Measurements from ENCODE around the gene PRG3. TPM values are rescaled to one million over a fixed set of nuclear protein-coding genes. Genes with fewer than 3 reads are reported as not detected.

Gene PRG3
- total and polyA plus RNA-seq, 2 of the 4 experiments (the other 2 are of a cell fraction): not detected

DNA sequence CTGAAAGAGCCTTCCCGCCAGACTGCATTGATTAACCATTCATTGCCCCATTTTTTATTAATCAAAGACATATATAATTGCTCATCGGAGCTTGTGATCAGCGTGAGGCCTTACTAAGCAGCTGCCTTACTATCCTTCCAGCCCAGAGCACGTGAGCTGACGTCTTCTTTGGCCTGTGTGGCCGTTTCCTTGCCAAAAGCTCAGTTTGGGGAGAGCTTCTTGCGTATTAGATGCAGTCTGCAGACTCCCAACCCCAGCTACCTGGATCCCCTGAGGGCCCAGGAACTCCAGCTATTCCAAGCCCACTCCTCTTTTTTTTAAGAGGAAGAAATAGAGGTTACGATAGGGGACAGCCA is 46.8 kb upstream of the PRG3 start:
- peaks cover 18% of the 10 kb centered on the region for H3K9me1 ChIP-seq (ENCODE audit: insufficient read depth, low read length)
- H3K23ac ChIP-seq (ENCODE audit: low read depth, low read length): peak overlapping the region; percentile 37
- no TSS peak for BruUV-seq (replicated peaks)
- peaks cover 6 to 23% of the 10 kb centered on the region in 2 experiments; a peak in 3 of 4 replicates for H3K79me1 ChIP-seq (ENCODE audit: low read depth in 1 of 2, low read length in 2 of 2)
- no peak for TF ChIP-seq NFE2L2 (IDR thresholded peaks at IDR 0.05; ENCODE audit: low read depth, low read length)
- TF ChIP-seq BHLHE40 (IDR thresholded peaks at IDR 0.05; ENCODE audit: low read depth, low read length): peak; percentile 58; the same call in 1 of the 2 replicates
- TF ChIP-seq, protein P1, sequence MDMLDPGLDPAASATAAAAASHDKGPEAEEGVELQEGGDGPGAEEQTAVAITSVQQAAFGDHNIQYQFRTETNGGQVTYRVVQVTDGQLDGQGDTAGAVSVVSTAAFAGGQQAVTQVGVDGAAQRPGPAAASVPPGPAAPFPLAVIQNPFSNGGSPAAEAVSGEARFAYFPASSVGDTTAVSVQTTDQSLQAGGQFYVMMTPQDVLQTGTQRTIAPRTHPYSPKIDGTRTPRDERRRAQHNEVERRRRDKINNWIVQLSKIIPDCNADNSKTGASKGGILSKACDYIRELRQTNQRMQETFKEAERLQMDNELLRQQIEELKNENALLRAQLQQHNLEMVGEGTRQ (IDR thresholded peaks at IDR 0.05; ENCODE audit: low read depth, low read length): peak; percentile 35
- peak overlapping the region; percentile 36; the same call in 1 of the 2 replicates for H2AK5ac ChIP-seq (ENCODE audit: low read depth, low read length)
- peak overlapping the region; percentile 75; the same call in 2 of the 3 replicates for H2BK15ac ChIP-seq (ENCODE audit: low read depth, low read length)
- H2BK20ac ChIP-seq (ENCODE audit: low read depth, low read length): peak overlapping the region; percentile 1; the same call in 1 of the 2 replicates
- ChIA-PET CTCF (interaction anchor here (0.6 to 0.8 kb wide), 2 partner anchors 21 to 29 kb away, joined by 3 to 4 read pairs; no protein-coding TSS in a partner anchor), POLR2A (ENCODE audit: unreplicated experiment) (no interaction called here)
- H2BK120ac ChIP-seq (ENCODE audit: low read depth, low read length): peak overlapping the region; percentile 35
- peak overlapping the region; percentile 80; the same call in 1 of the 2 replicates for H3K9ac ChIP-seq (ENCODE audit: low read depth, low read length)
- dilution Hi-C loops (cut with HindIII; ENCODE audit: low sequenced_read_pairs, unreplicated experiment) (no loop called here), in situ Hi-C loops (cut with MboI; ENCODE audit: low sequenced_read_pairs) (no loop called here), intact Hi-C loops (cut with micrococcal nuclease) (no loop called here)
- no peak overlapping the region for H3K4me3 ChIP-seq (ENCODE audit: insufficient read depth, low read depth, low read length)
- peak overlapping the region; percentile 5; the same call in 1 of the 2 replicates for H3K14ac ChIP-seq (replicated peaks; ENCODE audit: low read depth, low read length)
- H3K36me3 ChIP-seq (ENCODE audit: control insufficient read depth, insufficient read depth, low read length): 0 out of 2 replicates have a peak, but pooled peaks cover 3% of the 10 kb centered on the region
- ATAC-seq (ENCODE audit: low read depth): no peak
- WGBS, 2 experiments (ENCODE audit: extremely low coverage in 2 of 2, insufficient read length in 1 of 2): 40% methylated on average over 1 of the region's 8 CpGs; no CpG with 5 or more reads in 1 of the 2 experiments
- H3K4ac ChIP-seq (ENCODE audit: low read depth, low read length): peak overlapping the region; percentile 75
- peak overlapping the region; percentile 46; the same call in 1 of the 2 replicates for H3K18ac ChIP-seq (ENCODE audit: low read depth, low read length)
- H4K5ac ChIP-seq (ENCODE audit: low read depth, low read length): peak overlapping the region; percentile 23; the same call in 1 of the 2 replicates
- no peaks in the 10 kb centered on the region for H3K9me3 ChIP-seq (ENCODE audit: control insufficient read depth, insufficient read depth, low read length)
- no peak overlapping the region for H3K56ac ChIP-seq (ENCODE audit: extremely low read depth, insufficient read depth, low read length)
- H2AK9ac ChIP-seq (replicated peaks; ENCODE audit: low read depth, low read length, poor library complexity): no peak overlapping the region
- peak overlapping the region; percentile 97 for H3K27ac ChIP-seq (ENCODE audit: insufficient read depth, low read length)
- peak overlapping the region; percentile 53 to 90; a peak in 3 of 4 replicates for H4K8ac ChIP-seq (ENCODE audit: low read depth in 2 of 2, low read length in 2 of 2)
- H4K91ac ChIP-seq (ENCODE audit: insufficient read depth, low read depth, low read length): peak overlapping the region; percentile 94
- H4K20me1 ChIP-seq (ENCODE audit: insufficient read depth, low read length): 0 out of 2 replicates have a peak, but pooled peaks cover 4% of the 10 kb centered on the region
- DNase-seq: peak; percentile 57
- H2BK5ac ChIP-seq (ENCODE audit: low read depth, low read length, poor library complexity, severe bottlenecking): peak overlapping the region; percentile 1
- peaks cover 38% of the 10 kb centered on the region for H3K4me1 ChIP-seq (ENCODE audit: control insufficient read depth, insufficient read depth, low read length)
- no peaks in the 10 kb centered on the region for H3K27me3 ChIP-seq (ENCODE audit: control insufficient read depth, insufficient read depth, low read length)
- peak overlapping the region; percentile 88 for H2AFZ ChIP-seq (replicated peaks; ENCODE audit: low read length, poor library complexity)
- no peak overlapping the region; the same call in 1 of the 2 replicates for H3K4me2 ChIP-seq (ENCODE audit: low read depth, low read length)

Measured in IMR-90 (cell line).